Activated naive CD8-positive, alpha-beta T cell treated with anti-CD3 and anti-CD28 coated beads, Interleukin-2, amount 10 ng/mL, durations not matched to agents 7 days and 5 days (primary cell): ENCODE measurements around the gene ITGA7. TPM values are rescaled to one million over a fixed set of nuclear protein-coding genes. Genes with fewer than 3 reads are reported as not detected.

Experiments used
- ATAC-seq: fragments of 150-1000 bp; cut with Tn5 transposase; one replicate; pipeline ENCODE4 v1.10.0; 2021; ENCODE audit warnings: low read depth, moderate library complexity
- POLR2A ChIA-PET: fragments of 350-600 bp; sonication (Branson Sonifier 250); formaldehyde crosslinking; loops from one replicate; lab custom pipeline; 2021; ENCODE audit warnings: antibody characterized with exemption; lab: Charles Lee
- DNase-seq: peaks from one replicate; pipeline ENCODE4 v3.0.0; 2021
- H3K27ac Mint-ChIP-seq: one replicate; pipeline ENCODE4 v1.8.0; 2022; ENCODE audit warnings: mild to moderate bottlenecking, mixed read lengths
- H3K27me3 Mint-ChIP-seq: one replicate; pipeline ENCODE4 v1.8.0; 2022; ENCODE audit warnings: mild to moderate bottlenecking, moderate library complexity, mixed read lengths
- H3K36me3 Mint-ChIP-seq: one replicate; pipeline ENCODE4 v1.8.0; 2021; ENCODE audit warnings: mild to moderate bottlenecking, mixed read lengths
- H3K4me1 Mint-ChIP-seq: one replicate; pipeline ENCODE4 v1.8.0; 2021; ENCODE audit warnings: mixed read lengths
- H3K4me3 Mint-ChIP-seq: one replicate; pipeline ENCODE4 v1.8.0; 2022; ENCODE audit warnings: mild to moderate bottlenecking, moderate library complexity, mixed read lengths
- H3K9me3 Mint-ChIP-seq: one replicate; pipeline ENCODE4 v1.8.0; 2021; ENCODE audit warnings: mixed read lengths
- total RNA-seq, 2 experiments: library from RNA; stranded (reverse); gene quantifications; one replicate each; pipeline ENCODE4 v1.2.3, GENCODE V29; 2021

The ITGA7 gene
- total RNA-seq, 2 experiments from 2014 or later = 4.1 to 4.2 TPM

- POLR2A ChIA-PET = interaction anchor here (0.6 to 2.9 kb wide), 19 partner anchors 8 to 996 kb away, joined by 3 to 36 read pairs (median 5); partner anchors contain the start of genes BLOC1S1, NACA, ORMDL2 and PA2G4
- H3K4me1 Mint-ChIP-seq = peaks cover 47% of the 10 kb centered on the region
These were observed 21.5 kb upstream of the ITGA7 start, which contains the start of gene CD63 for GRCh38 chr12:55728939-55729818. Gene CD63 (minus strand): TSS chr12:55729009. CDS start chr12:55728341, 668 bp downstream.

GRCh38 chr12:55728186-55728938 is 20.7 kb upstream of the ITGA7 start:
- no peak for ATAC-seq
- Mint-ChIP-seq H3K27ac (peak overlapping the region; percentile 69), H3K4me1 (peaks cover 47% of the 10 kb centered on the region), H3K27me3 (no peaks in the 10 kb centered on the region), H3K36me3 (peaks cover 14% of the 10 kb centered on the region), H3K4me3 (peak overlapping the region; percentile 76), H3K9me3 (no peaks in the 10 kb centered on the region)
- DNase-seq = no peak
- POLR2A ChIA-PET = interaction anchor here (0.8 to 2.9 kb wide), 8 partner anchors 9 to 632 kb away, joined by 3 to 36 read pairs (median 10); partner anchors contain the start of genes BLOC1S1, ORMDL2, RAB5B and RDH5

More at GRCh38 chr12:55728939-55729818, 21.5 kb upstream of the ITGA7 start, which contains the start of gene CD63:
- ATAC-seq (peak; percentile 66), DNase-seq (peak; percentile 75)
- Mint-ChIP-seq H3K9me3 (no peaks in the 10 kb centered on the region), H3K27me3 (no peaks in the 10 kb centered on the region), H3K36me3 (peaks cover 12% of the 10 kb centered on the region), H3K27ac (peak within 1 kb of the TSS; percentile 86), H3K4me3 (peak within 1 kb of the TSS; percentile 85)

GRCh38 chr12:55727643-55728185 is 20.0 kb upstream of the ITGA7 start:
- H3K27ac Mint-ChIP-seq = peak overlapping the region; percentile 69

GRCh38 chr12:55726971-55727370 is 19.3 kb upstream of the ITGA7 start:
- Mint-ChIP-seq H3K4me1 (peaks cover 43% of the 10 kb centered on the region), H3K36me3 (peaks cover 14% of the 10 kb centered on the region), H3K27me3 (no peaks in the 10 kb centered on the region), H3K9me3 (no peaks in the 10 kb centered on the region), H3K27ac (peak overlapping the region; percentile 69), H3K4me3 (peak overlapping the region; percentile 76)
- DNase-seq (no peak), ATAC-seq (no peak)
- POLR2A ChIA-PET = no interaction called here

More at GRCh38 chr12:55727643-55728185, 20.0 kb upstream of the ITGA7 start:
- peaks cover 14% of the 10 kb centered on the region for H3K36me3 Mint-ChIP-seq
- ATAC-seq = no peak
- H3K9me3 Mint-ChIP-seq = no peaks in the 10 kb centered on the region
- peaks cover 47% of the 10 kb centered on the region for H3K4me1 Mint-ChIP-seq
- no peak for DNase-seq
- POLR2A ChIA-PET = no interaction called here
- H3K27me3 Mint-ChIP-seq = no peaks in the 10 kb centered on the region
- peak overlapping the region; percentile 76 for H3K4me3 Mint-ChIP-seq

- DNase-seq = no peak
- Mint-ChIP-seq H3K4me1 (peaks cover 39% of the 10 kb centered on the region), H3K4me3 (no peak overlapping the region), H3K27ac (no peak overlapping the region), H3K27me3 (no peaks in the 10 kb centered on the region), H3K36me3 (peaks cover 14% of the 10 kb centered on the region), H3K9me3 (no peaks in the 10 kb centered on the region)
- ATAC-seq = no peak
- POLR2A ChIA-PET = interaction anchor here (0.9 to 2.6 kb wide), 3 partner anchors 10 to 296 kb away, joined by 3 to 22 read pairs (median 7); partner anchors contain the start of gene BLOC1S1
These were observed 17.9 kb upstream of the ITGA7 start for GRCh38 chr12:55725556-55725955.

GRCh38 chr12:55724940-55725309 is 17.2 kb upstream of the ITGA7 start:
- DNase-seq = no peak
- Mint-ChIP-seq H3K9me3 (no peaks in the 10 kb centered on the region), H3K4me1 (peaks cover 38% of the 10 kb centered on the region), H3K27me3 (no peaks in the 10 kb centered on the region), H3K4me3 (no peak overlapping the region), H3K36me3 (peaks cover 14% of the 10 kb centered on the region), H3K27ac (peak overlapping the region; percentile 44)
- no peak for ATAC-seq
- POLR2A ChIA-PET = interaction anchor here (0.9 to 2.6 kb wide), 4 partner anchors 9 to 297 kb away, joined by 3 to 22 read pairs (median 6); partner anchors contain the start of gene BLOC1S1

- peaks cover 16% of the 10 kb centered on the region for H3K36me3 Mint-ChIP-seq
- peak overlapping the region; percentile 44 for H3K27ac Mint-ChIP-seq
- POLR2A ChIA-PET = interaction anchor here (0.6 to 2.6 kb wide), 5 partner anchors 8 to 298 kb away, joined by 3 to 22 read pairs (median 6); partner anchors contain the start of gene BLOC1S1
- peak; percentile 37 for ATAC-seq
- H3K4me1 Mint-ChIP-seq = peaks cover 36% of the 10 kb centered on the region
- no peaks in the 10 kb centered on the region for H3K9me3 Mint-ChIP-seq
- H3K4me3 Mint-ChIP-seq = no peak overlapping the region
- DNase-seq = peak; percentile 75
- H3K27me3 Mint-ChIP-seq = no peaks in the 10 kb centered on the region
These were observed 16.7 kb upstream of the ITGA7 start for GRCh38 chr12:55724226-55724939.

GRCh38 chr12:55723516-55724225 is 16.0 kb upstream of the ITGA7 start:
- H3K27me3 Mint-ChIP-seq = no peaks in the 10 kb centered on the region
- DNase-seq (no peak), ATAC-seq (no peak)
- H3K27ac Mint-ChIP-seq = no peak overlapping the region
- no peak overlapping the region for H3K4me3 Mint-ChIP-seq
- H3K36me3 Mint-ChIP-seq = peaks cover 16% of the 10 kb centered on the region
- POLR2A ChIA-PET = interaction anchor here (0.6 to 2.6 kb wide), 3 partner anchors 8 to 14 kb away, joined by 6 to 22 read pairs (median 7); partner anchors contain the start of gene BLOC1S1
- no peaks in the 10 kb centered on the region for H3K9me3 Mint-ChIP-seq
- peaks cover 42% of the 10 kb centered on the region for H3K4me1 Mint-ChIP-seq

GRCh38 chr12:55722948-55723347 is 15.2 kb upstream of the ITGA7 start:
- no peak overlapping the region for H3K27ac Mint-ChIP-seq
- no peak for ATAC-seq
- H3K36me3 Mint-ChIP-seq = peaks cover 22% of the 10 kb centered on the region
- H3K4me3 Mint-ChIP-seq = no peak overlapping the region
- no peaks in the 10 kb centered on the region for H3K9me3 Mint-ChIP-seq
- no peaks in the 10 kb centered on the region for H3K27me3 Mint-ChIP-seq
- POLR2A ChIA-PET = no interaction called here
- H3K4me1 Mint-ChIP-seq = peaks cover 48% of the 10 kb centered on the region
- DNase-seq = no peak

- POLR2A ChIA-PET = interaction anchor here (1.1 kb wide), 1 partner anchor 8 kb away, joined by 5 read pairs; no protein-coding TSS in a partner anchor
- no peak overlapping the region for H3K27ac Mint-ChIP-seq
- H3K4me3 Mint-ChIP-seq = no peak overlapping the region
- no peaks in the 10 kb centered on the region for H3K27me3 Mint-ChIP-seq
- peaks cover 23% of the 10 kb centered on the region for H3K36me3 Mint-ChIP-seq
- H3K9me3 Mint-ChIP-seq = no peaks in the 10 kb centered on the region
- peaks cover 51% of the 10 kb centered on the region for H3K4me1 Mint-ChIP-seq
- ATAC-seq = no peak
- no peak for DNase-seq
These were observed 14.0 kb upstream of the ITGA7 start for GRCh38 chr12:55721601-55722213.

GRCh38 chr12:55720894-55721444 is 13.3 kb upstream of the ITGA7 start:
- H3K4me1 Mint-ChIP-seq = peaks cover 47% of the 10 kb centered on the region
- no peaks in the 10 kb centered on the region for H3K27me3 Mint-ChIP-seq
- H3K4me3 Mint-ChIP-seq = no peak overlapping the region
- DNase-seq (no peak), ATAC-seq (peak; percentile 18)
- peaks cover 22% of the 10 kb centered on the region for H3K36me3 Mint-ChIP-seq
- H3K9me3 Mint-ChIP-seq = no peaks in the 10 kb centered on the region
- no peak overlapping the region for H3K27ac Mint-ChIP-seq
- POLR2A ChIA-PET = interaction anchor here (1.1 kb wide), 1 partner anchor 9 kb away, joined by 5 read pairs; no protein-coding TSS in a partner anchor
